IMR-90 (cell line): ENCODE measurements around the gene CDX2. TPM values are rescaled to one million over a fixed set of nuclear protein-coding genes. Genes with fewer than 3 reads are reported as not detected.

Experiments used
- ATAC-seq: fragments of 200-7000 bp; cut with Tn5 transposase; 2 replicates; pipeline ENCODE4 v1.9.1; 2020; ENCODE audit warnings: low read depth, mild to moderate bottlenecking, moderate library complexity
- BruUV-seq: library from RNA; stranded (reverse); fragments of 400-500 nt; replicated peaks from 2 replicates; lab custom pipeline; 2021; lab: Mats Ljungman, UMichigan
- CTCF ChIA-PET: fragments of 300-600 bp; formaldehyde crosslinking; extraction: SDS; loops from one replicate; lab custom pipeline; 2021; ENCODE audit warnings: antibody characterized with exemption; lab: Yijun Ruan, JAX
- POLR2A ChIA-PET: fragments of 300-600 bp; sonication (Branson Sonifier 250); formaldehyde crosslinking; loops from one replicate; lab custom pipeline; 2022; ENCODE audit warnings: antibody characterized with exemption; ENCODE audit not compliant: unreplicated experiment; lab: Charles Lee
- DNase-seq: peaks from one replicate; pipeline ENCODE4 v3.0.0; 2013
- H2AFZ ChIP-seq: replicated peaks from 2 replicates; pipeline ENCODE3; 2013; ENCODE audit warnings: low read length, mild to moderate bottlenecking; ENCODE audit not compliant: poor library complexity
- H2AK5ac ChIP-seq: 2 replicates; pipeline ENCODE4 v1.6.1; 2013; ENCODE audit warnings: low read depth, low read length, inconsistent platforms
- H2AK9ac ChIP-seq: replicated peaks from 2 replicates; pipeline ENCODE3; 2013; ENCODE audit warnings: mild to moderate bottlenecking, low read depth, low read length, moderate library complexity; ENCODE audit not compliant: poor library complexity
- H2BK120ac ChIP-seq: 2 replicates; pipeline ENCODE4 v1.6.1; 2013; ENCODE audit warnings: low read depth, low read length, inconsistent platforms
- H2BK15ac ChIP-seq: 3 replicates; pipeline ENCODE4 v1.6.1; 2013; ENCODE audit warnings: low read depth, low read length, inconsistent platforms
- H2BK20ac ChIP-seq: 2 replicates; pipeline ENCODE4 v1.6.1; 2013; ENCODE audit warnings: low read depth, mild to moderate bottlenecking, inconsistent platforms, low read length, moderate library complexity
- H2BK5ac ChIP-seq: 2 replicates; pipeline ENCODE4 v1.6.1; 2013; ENCODE audit warnings: mild to moderate bottlenecking, low read depth, low read length, inconsistent platforms; ENCODE audit not compliant: poor library complexity, severe bottlenecking
- H3K14ac ChIP-seq: replicated peaks from 2 replicates; pipeline ENCODE4 v1.6.1; 2013; ENCODE audit warnings: low read depth, low read length, inconsistent platforms
- H3K18ac ChIP-seq: 2 replicates; pipeline ENCODE4 v1.6.1; 2013; ENCODE audit warnings: low read depth, low read length, control low read depth
- H3K23ac ChIP-seq: 2 replicates; pipeline ENCODE4 v1.6.1; 2013; ENCODE audit warnings: low read depth, low read length, inconsistent platforms
- H3K27ac ChIP-seq: 2 replicates; pipeline ENCODE4 v1.5.1; 2013; ENCODE audit warnings: mild to moderate bottlenecking, control low read depth, low read length; ENCODE audit not compliant: insufficient read depth
- H3K27me3 ChIP-seq: 2 replicates; pipeline ENCODE4 v1.6.1; 2013; ENCODE audit warnings: low read length; ENCODE audit not compliant: control insufficient read depth, insufficient read depth
- H3K36me3 ChIP-seq: 2 replicates; pipeline ENCODE4 v1.6.1; 2013; ENCODE audit warnings: low read length, mixed read lengths; ENCODE audit not compliant: control insufficient read depth, insufficient read depth
- H3K4ac ChIP-seq: 2 replicates; pipeline ENCODE4 v1.6.1; 2013; ENCODE audit warnings: low read depth, low read length, inconsistent platforms
- H3K4me1 ChIP-seq: 2 replicates; pipeline ENCODE4 v1.6.1; 2013; ENCODE audit warnings: low read length, mixed read lengths; ENCODE audit not compliant: control insufficient read depth, insufficient read depth
- H3K4me2 ChIP-seq: 2 replicates; pipeline ENCODE4 v1.6.1; 2013; ENCODE audit warnings: low read depth, mild to moderate bottlenecking, control low read depth, low read length, moderate library complexity
- H3K4me3 ChIP-seq: 2 replicates; pipeline ENCODE4 v1.5.1; 2013; ENCODE audit warnings: low read depth, mild to moderate bottlenecking, control low read depth, low read length, moderate library complexity; ENCODE audit not compliant: insufficient read depth
- H3K56ac ChIP-seq: 2 replicates; pipeline ENCODE4 v1.6.1; 2013; ENCODE audit warnings: low read length, inconsistent platforms; ENCODE audit not compliant: insufficient read depth; ENCODE audit errors: extremely low read depth
- H3K79me1 ChIP-seq, 2 experiments: 2 replicates each; pipeline ENCODE4 v1.6.1; 2013; ENCODE audit warnings: low read length in 2 of 2, inconsistent platforms in 1 of 2, low read depth in 1 of 2
- H3K9ac ChIP-seq: 2 replicates; pipeline ENCODE4 v1.6.1; 2013; ENCODE audit warnings: low read depth, low read length, control low read depth
- H3K9me1 ChIP-seq: 2 replicates; pipeline ENCODE4 v1.6.1; 2013; ENCODE audit warnings: low read length, inconsistent platforms; ENCODE audit not compliant: insufficient read depth
- H3K9me3 ChIP-seq: 2 replicates; pipeline ENCODE4 v1.6.1; 2013; ENCODE audit warnings: low read length; ENCODE audit not compliant: control insufficient read depth, insufficient read depth
- H4K20me1 ChIP-seq: 2 replicates; pipeline ENCODE4 v1.6.1; 2013; ENCODE audit warnings: low read length, inconsistent platforms; ENCODE audit not compliant: insufficient read depth
- H4K5ac ChIP-seq: 2 replicates; pipeline ENCODE4 v1.6.1; 2013; ENCODE audit warnings: mild to moderate bottlenecking, low read depth, low read length, control low read depth
- H4K8ac ChIP-seq, 2 experiments: 2 replicates each; pipeline ENCODE4 v1.6.1; 2013; ENCODE audit warnings: low read depth in 2 of 2, low read length in 2 of 2, control low read depth in 1 of 2, inconsistent platforms in 1 of 2
- H4K91ac ChIP-seq: 2 replicates; pipeline ENCODE4 v1.6.1; 2013; ENCODE audit warnings: low read depth, low read length, inconsistent platforms; ENCODE audit not compliant: insufficient read depth
- CEBPB ChIP-seq: IDR thresholded peaks from 2 replicates; pipeline ENCODE4 v1.6.1; 2012; ENCODE audit warnings: low read depth, low read length, improper control_type of control experiment
- CHD1 ChIP-seq: IDR thresholded peaks from 2 replicates; pipeline ENCODE4 v1.6.1; 2012; ENCODE audit warnings: low read depth, low read length, improper control_type of control experiment
- CTCF ChIP-seq: conservative IDR thresholded peaks from 2 replicates; pipeline ENCODE4 v1.5.1; 2012; ENCODE audit warnings: mild to moderate bottlenecking, low read depth, low read length, improper control_type of control experiment
- ELK1 ChIP-seq: fragments of 150-350 bp; IDR thresholded peaks from 2 replicates; pipeline ENCODE4 v1.6.1; 2016; ENCODE audit warnings: low read depth, mild to moderate bottlenecking, low read length, moderate library complexity, borderline replicate concordance
- FOS ChIP-seq: fragments of 150-350 bp; IDR thresholded peaks from 2 replicates; pipeline ENCODE4 v1.6.1; 2016; ENCODE audit warnings: low read depth, low read length
- MAFK ChIP-seq: IDR thresholded peaks from 2 replicates; pipeline ENCODE4 v1.6.1; 2012; ENCODE audit warnings: low read depth, low read length, improper control_type of control experiment
- MXI1 ChIP-seq: IDR thresholded peaks from 2 replicates; pipeline ENCODE4 v1.6.1; 2012; ENCODE audit warnings: low read depth, mild to moderate bottlenecking, low read length, moderate library complexity, borderline replicate concordance
- NFE2L2 ChIP-seq: fragments of 150-350 bp; IDR thresholded peaks from 2 replicates; pipeline ENCODE4 v1.6.1; 2016; ENCODE audit warnings: low read depth, mild to moderate bottlenecking, low read length
- POLR2A ChIP-seq: IDR thresholded peaks from 2 replicates; pipeline ENCODE4 v1.6.1; 2012; ENCODE audit warnings: mild to moderate bottlenecking, low read depth, low read length
- RAD21 ChIP-seq: IDR thresholded peaks from 2 replicates; pipeline ENCODE4 v1.6.1; 2012; ENCODE audit warnings: low read length, improper control_type of control experiment
- RCOR1 ChIP-seq: IDR thresholded peaks from 2 replicates; pipeline ENCODE4 v1.6.1; 2012; ENCODE audit warnings: mild to moderate bottlenecking, low read length, improper control_type of control experiment; ENCODE audit not compliant: insufficient replicate concordance
- RFX5 ChIP-seq: IDR thresholded peaks from 2 replicates; pipeline ENCODE4 v1.8.0; 2012; ENCODE audit warnings: low read depth, mild to moderate bottlenecking, low read length, moderate library complexity
- SMC3 ChIP-seq: fragments of 150-350 bp; IDR thresholded peaks from 2 replicates; pipeline ENCODE4 v1.6.1; 2016; ENCODE audit warnings: low read depth, mild to moderate bottlenecking, antibody characterized with exemption, low read length, moderate library complexity
- WGBS, 2 experiments: methylation state at CpG; one replicate each; pipeline versions ENCODE4 v1.1.5 to v1.1.7; 2013; ENCODE audit warnings: missing lambda C conversion rate in 2 of 2; ENCODE audit not compliant: insufficient read length in 1 of 2; ENCODE audit errors: extremely low coverage in 2 of 2; 5-methylcytosine and 5-hydroxymethylcytosine counted together
- dilution Hi-C: fragments of 300-500 bp; cut with HindIII; formaldehyde crosslinking; loops from one replicate; pipeline ENCODE4 v1.14.3; 2018; ENCODE audit warnings: low sequenced_read_pairs; ENCODE audit not compliant: unreplicated experiment
- in situ Hi-C: fragments of 300-500 bp; cut with MboI; formaldehyde crosslinking; loops from 3 replicates; pipeline ENCODE4 v1.14.3; 2019; ENCODE audit warnings: low sequenced_read_pairs, inconsistent platforms, mixed read lengths
- intact Hi-C: fragments of 100-400 bp; cut with micrococcal nuclease; formaldehyde crosslinking; loops from 2 replicates; pipeline ENCODE4 v1.10.0; 2022
- polyA plus RNA-seq, 3 experiments: library from polyadenylated mRNA; depleted of rRNA; stranded (reverse); fragments of >200 nt; gene quantifications; 2 replicates each; pipeline ENCODE4 v1.2.3, GENCODE V29; 2012; ENCODE audit warnings: low replicate concordance in 1 of 3
- total RNA-seq: library from RNA; depleted of rRNA; stranded (reverse); fragments of >200 nt; gene quantifications from 2 replicates; pipeline ENCODE4 v1.2.3, GENCODE V29; 2012
- TF ChIP-seq, protein P1 (sequence below): fragments of 150-350 bp; IDR thresholded peaks from 2 replicates; pipeline ENCODE4 v1.6.1; 2017; ENCODE audit warnings: mild to moderate bottlenecking, antibody characterized with exemption, low read length, low read depth

CDX2 gene
- total and polyA plus RNA-seq, 2 of the 4 experiments (the other 2 are of a cell fraction), result not detected

DNA sequence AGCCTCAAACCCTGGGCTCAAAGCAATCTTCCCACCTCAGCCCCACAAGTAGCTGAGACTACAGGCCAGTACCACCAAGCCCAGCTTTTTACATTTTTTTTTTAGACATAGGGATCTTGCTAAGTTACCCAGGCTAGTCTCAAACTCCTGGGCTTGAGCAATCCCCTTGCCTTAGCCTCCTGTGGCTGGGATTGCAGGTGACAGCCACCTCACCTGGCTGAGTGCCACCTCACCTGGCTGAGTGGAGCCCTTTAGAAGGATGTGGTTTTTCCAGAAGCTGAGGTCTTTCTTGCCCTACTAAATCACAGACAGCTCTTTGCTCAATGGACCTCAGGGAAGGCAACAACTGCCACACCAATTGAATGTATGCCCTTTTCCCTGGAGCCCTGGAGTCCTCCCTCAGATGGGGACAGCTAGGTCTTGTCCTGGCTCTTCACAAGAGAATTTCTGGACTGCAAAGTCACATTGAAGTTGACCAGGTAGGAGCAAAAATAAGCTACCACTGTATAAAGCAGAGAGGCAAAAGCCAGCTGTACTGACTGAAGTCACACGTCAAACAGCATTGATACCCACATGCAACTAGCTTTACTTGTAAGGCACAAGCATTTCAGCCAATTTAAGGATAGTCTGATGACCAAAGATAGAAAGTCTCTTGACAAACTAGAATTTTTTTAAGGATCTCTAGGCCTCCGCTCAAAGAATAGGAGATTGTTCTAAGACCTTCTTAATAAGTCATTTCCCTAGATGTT is 35.4 kb downstream of the CDX2 start:
- dilution Hi-C loops, result no loop called here
- Histone ChIP-seq H2AK5ac (no peak overlapping the region), H3K79me1 (no peaks in the 10 kb centered on the region), H2AK9ac (no peak overlapping the region), H3K9ac (no peak overlapping the region), H3K9me1 (no peaks in the 10 kb centered on the region), H2BK5ac (no peak overlapping the region), H3K56ac (no peak overlapping the region), H2BK20ac (no peak overlapping the region), H4K20me1 (no peaks in the 10 kb centered on the region), H3K4ac (no peak overlapping the region), H3K4me2 (no peak overlapping the region), H2AFZ (no peak overlapping the region), H3K18ac (no peak overlapping the region), H3K4me3 (no peak overlapping the region), H2BK15ac (no peak overlapping the region), H3K14ac (no peak overlapping the region), H3K27ac (no peak overlapping the region), H3K36me3 (no peaks in the 10 kb centered on the region), H2BK120ac (no peak overlapping the region), H3K27me3 (peaks cover 28% of the 10 kb centered on the region), H4K91ac (no peak overlapping the region), H3K9me3 (no peaks in the 10 kb centered on the region; the same call in 1 of the 2 replicates), H3K4me1 (no peaks in the 10 kb centered on the region), H4K5ac (no peak overlapping the region), H3K23ac (no peak overlapping the region), H4K8ac (no peak overlapping the region)
- ChIA-PET CTCF (interaction anchor here (1.2 to 1.3 kb wide), 2 partner anchors 12 to 65 kb away, joined by 3 to 5 read pairs; no protein-coding TSS in a partner anchor), POLR2A (interaction anchor here (0.5 kb wide), 1 partner anchor 479 kb away, joined by 15 read pairs; no protein-coding TSS in a partner anchor)
- in situ Hi-C loops, result no loop called here
- no TSS peak for BruUV-seq
- DNase-seq (no peak), ATAC-seq (no peak)
- intact Hi-C loops, result no loop called here
- no peak for TF ChIP-seq SMC3
- no peak for TF ChIP-seq CTCF
- no peak for TF ChIP-seq MAFK
- TF ChIP-seq NFE2L2, result no peak
- TF ChIP-seq RAD21, result no peak
- TF ChIP-seq, protein P1, sequence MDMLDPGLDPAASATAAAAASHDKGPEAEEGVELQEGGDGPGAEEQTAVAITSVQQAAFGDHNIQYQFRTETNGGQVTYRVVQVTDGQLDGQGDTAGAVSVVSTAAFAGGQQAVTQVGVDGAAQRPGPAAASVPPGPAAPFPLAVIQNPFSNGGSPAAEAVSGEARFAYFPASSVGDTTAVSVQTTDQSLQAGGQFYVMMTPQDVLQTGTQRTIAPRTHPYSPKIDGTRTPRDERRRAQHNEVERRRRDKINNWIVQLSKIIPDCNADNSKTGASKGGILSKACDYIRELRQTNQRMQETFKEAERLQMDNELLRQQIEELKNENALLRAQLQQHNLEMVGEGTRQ, result no peak
- TF ChIP-seq ELK1, result no peak
- no peak for TF ChIP-seq FOS
- no peak for TF ChIP-seq RCOR1
- no peak for TF ChIP-seq POLR2A
- no peak for TF ChIP-seq CHD1
- TF ChIP-seq RFX5, result no peak
- TF ChIP-seq CEBPB, result no peak
- no peak for TF ChIP-seq MXI1
- no CpG with 5 or more reads among the region's 2 CpGs for WGBS, 2 experiments
